Mesenteric fat pad (tissue), 1 donor: ENCODE results near the gene TAPBPL. TPM values are rescaled to one million over a fixed set of nuclear protein-coding genes. Genes with fewer than 3 reads are reported as not detected.

Experiments
- DNase-seq: peaks from one replicate; pipeline ENCODE4 v3.0.0-alpha.2; 2020; ENCODE audit warnings: low spot score
- long read RNA-seq: library from polyadenylated mRNA; unstranded; transcript quantifications from one replicate; pipeline ENCODE4 v2.0.0, GENCODE V29; 2020
- total RNA-seq: library from RNA; stranded (reverse); fragmentation: NEBNext Ultra II Directional; extraction: Animal tissue kit (Norgen Biotek cat#: 25700); gene quantifications from one replicate; pipeline ENCODE4 v1.2.1, GENCODE V29; 2021
- donor health status: DM: yes; HTN: yes; CAD: no.

TAPBPL gene
- total RNA-seq, result 13.0 TPM
- long read RNA-seq, transcript TAPBPL-201 (7 exons, 1,741 nt), result major isoform, 115 of 133 reads
- long read RNA-seq, partial matches to known transcripts, result 1 of 133 reads
- long read RNA-seq, other reads (novel, unspliced or antisense), result 17 of 133 reads

- peak; percentile 91 for DNase-seq
Observed at GRCh38 chr12:6451348-6452244, at the start of gene TAPBPL. TSS of gene TAPBPL (plus strand) at chr12:6452042. CDS start at chr12:6452249, 207 bp downstream.

GRCh38 chr12:6404390-6404789 is 47.5 kb upstream of the TAPBPL start:
- peak; percentile 49 for DNase-seq

DNA sequence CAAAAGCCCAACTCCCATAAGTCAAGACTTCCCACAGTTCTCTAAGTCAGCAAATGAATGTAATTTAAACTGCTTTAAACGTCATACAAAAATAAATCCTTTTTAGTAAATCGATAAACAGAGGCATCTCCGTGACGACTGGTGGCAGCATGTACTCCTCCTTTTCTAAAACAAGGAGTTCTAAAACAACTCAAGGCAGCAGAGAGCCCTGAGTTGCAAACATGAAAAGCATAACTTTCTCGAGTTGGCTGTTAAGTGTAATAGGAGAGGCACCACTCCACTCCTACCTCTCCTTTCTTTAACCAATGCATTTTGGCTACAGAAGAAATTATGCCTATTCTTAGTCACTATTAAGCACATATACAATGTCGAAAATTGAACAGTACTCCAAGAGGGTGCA is 45.9 kb upstream of the TAPBPL start:
- no peak for DNase-seq

GRCh38 chr12:6407236-6407954 is 44.4 kb upstream of the TAPBPL start:
- peak; percentile 43 for DNase-seq

DNA sequence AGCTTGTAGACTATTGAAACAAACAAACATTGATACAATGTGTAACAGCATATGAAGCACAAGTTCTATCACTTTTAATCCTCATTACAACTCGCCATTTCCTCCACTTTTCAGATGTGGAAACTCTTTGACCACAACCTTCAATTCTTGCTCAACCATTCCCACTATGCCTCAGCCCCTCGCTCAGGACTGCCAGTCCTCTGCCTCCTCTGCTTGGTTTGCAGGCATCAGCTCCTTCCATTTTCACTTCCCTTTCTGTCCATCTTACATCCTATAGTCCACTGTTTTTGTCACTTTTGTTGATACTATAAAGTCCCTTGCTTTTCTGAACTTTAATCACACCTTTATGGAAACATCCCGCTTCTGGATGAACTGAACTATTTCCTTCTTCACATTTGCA is 35.2 kb upstream of the TAPBPL start:
- no peak for DNase-seq

DNA sequence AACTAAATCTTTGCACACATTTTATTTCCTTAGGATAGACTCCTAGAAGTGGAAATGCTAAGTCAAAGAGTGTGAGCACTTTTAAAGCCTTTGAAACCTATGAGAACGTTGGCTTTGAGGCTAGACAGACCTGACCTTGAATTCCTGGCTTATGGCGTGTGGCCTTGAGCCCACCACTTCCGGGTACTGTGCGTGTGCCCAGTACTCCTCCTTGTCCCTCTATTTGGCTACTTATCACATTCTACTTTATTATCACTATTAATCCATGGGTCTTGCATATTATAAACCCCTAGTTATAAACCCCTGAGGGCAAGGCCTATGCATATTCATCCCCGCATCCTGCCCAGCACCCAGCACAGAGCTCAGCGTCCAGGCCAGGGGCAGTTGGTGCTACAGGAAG is 33.0 kb upstream of the TAPBPL start:
- peak; percentile 60 for DNase-seq

DNA sequence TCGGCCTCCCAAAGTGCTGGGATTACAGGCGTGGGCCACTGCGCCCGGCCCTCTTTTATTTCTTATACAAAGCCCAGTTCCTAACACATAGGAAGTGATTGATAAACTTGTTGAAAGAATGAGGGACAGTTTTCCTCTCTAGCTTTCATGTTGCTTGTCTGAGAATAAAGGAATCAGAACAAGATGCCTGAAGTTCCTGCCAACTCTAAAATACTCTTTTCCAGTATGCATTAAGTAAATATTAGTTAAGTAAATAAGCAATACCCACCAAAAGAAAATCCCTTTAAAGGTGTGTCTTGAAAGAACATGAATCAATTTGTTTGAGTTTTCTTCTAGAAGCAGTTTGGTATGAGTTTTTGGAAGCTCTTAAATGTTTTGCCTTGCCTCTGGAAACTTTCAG is 31.5 kb upstream of the TAPBPL start:
- peak; percentile 77 for DNase-seq

GRCh38 chr12:6423267-6424007 is 28.4 kb upstream of the TAPBPL start:
- DNase-seq, result peak; percentile 90

DNA sequence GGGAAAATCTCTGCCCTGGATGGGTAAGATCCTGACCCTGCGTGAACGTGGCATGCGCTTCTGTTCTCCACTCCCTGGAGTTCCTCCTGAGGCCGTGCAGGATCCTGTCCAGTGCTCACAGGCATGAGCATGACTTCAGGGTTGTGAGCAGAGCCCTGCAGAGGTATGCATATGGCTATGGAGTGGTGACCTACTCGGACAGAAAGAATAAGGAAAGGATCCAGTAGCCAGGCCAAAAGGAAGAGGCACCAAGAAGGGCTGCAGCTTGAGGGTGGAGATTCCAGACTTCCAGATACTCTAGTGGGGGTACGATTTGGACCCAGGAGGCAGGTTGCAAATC is 27.9 kb upstream of the TAPBPL start:
- no peak for DNase-seq

DNA sequence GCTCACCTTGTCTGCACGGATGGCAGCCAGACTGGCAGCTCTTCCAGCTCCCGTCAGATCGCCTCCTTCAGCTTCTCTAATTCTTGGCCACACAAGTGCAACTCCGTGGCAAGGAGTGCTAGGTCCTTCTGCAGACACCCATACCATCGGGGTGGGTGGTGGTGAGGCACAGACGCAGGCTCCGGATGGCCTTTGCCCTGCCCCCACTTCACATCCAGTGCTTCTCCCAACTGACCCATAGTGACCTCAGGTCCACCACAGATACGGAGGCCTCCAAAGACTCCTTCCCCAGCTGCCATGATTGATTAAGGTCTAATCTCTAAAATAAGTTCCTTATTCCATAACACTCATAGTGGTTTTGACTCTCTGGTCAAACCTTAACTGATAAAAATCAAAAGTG is 27.0 kb upstream of the TAPBPL start:
- peak; percentile 45 for DNase-seq

DNA sequence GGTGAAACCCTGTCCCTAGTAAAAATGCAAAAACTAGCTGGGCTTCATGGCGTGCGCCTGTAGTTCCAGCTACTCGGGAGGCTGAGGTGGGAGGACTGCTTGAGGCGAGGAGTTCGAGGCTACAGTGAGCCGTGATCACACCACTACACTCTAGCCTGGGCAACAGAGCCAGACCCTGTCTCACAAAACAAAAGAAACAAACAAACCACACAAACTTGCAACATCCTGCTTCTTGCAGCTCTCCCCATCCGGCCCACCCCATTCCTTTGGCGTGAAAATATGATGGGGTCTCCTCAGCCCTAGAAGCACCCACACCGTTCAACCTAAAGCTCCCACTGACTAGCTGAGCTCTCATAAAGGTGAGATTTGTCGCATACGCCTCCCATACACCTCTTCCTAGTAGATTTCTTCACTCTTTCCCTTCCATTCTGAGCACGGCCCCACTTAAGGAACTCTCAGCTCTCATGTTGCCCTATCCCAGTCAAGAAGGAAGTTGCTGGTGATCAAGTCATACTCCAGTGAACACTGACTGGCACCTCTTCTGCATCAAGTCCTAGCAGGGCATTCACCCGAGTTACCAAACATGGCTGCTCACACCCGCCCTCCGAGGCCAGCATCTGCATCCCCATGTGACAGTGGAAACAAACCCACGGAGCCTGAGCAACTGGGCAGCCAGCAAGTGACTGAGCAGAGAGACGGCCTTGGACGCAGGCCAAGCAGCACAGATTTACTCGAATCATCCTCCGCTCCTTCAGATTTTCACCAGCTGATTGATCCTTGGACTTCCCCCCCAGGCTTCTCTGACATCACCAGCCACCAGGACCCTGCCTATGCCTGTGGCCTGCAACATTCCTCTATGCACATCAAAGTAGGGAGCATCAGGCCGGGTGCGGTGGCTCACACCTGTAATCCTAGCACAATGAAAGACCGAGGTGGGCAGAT is 26.0 kb upstream of the TAPBPL start:
- DNase-seq, result peak; percentile 83

GRCh38 chr12:6426882-6427671 is 24.8 kb upstream of the TAPBPL start:
- DNase-seq, result peak; percentile 62

DNA sequence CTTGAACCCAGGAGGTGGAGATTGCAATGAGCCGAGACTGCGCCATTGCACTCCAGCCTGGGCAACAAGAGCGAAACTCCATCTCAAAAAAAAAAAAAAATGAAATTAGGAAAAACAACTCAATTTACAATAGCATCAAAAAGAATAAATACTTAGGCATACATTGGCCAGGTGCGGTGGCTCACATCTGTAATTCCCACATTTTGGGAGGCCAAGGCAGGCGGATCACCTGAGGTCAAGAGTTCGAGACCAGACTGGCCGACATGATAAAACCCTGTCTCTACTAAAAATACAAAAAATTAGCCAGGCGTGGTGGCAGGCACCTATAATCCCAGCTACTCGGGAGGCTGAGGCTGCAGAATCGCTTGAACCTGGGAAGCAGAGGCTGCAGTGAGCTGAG is 24.0 kb upstream of the TAPBPL start:
- DNase-seq, result peak; percentile 35

DNA sequence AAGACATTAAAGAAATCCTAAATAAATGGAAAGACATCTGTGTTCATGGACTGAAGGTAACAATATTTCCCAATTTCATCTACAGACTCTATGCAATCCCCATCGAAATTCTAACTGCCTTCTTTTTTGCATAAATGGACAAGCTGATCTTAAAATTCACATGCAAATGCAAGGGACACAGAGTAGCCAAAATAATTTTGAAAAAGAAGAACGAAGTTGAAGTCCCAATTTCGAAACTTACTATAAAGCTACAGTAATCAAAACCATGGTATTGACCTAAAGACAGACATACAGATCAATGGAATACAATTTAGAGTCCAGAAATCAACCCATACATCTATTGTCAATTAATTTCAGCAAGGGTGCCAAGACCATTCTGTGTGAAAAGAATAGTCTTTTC is 23.5 kb upstream of the TAPBPL start:
- no peak for DNase-seq

- DNase-seq, result peak; percentile 93
Observed at GRCh38 chr12:6430124-6430989, 21.5 kb upstream of the TAPBPL start.

GRCh38 chr12:6432991-6433390 is 18.9 kb upstream of the TAPBPL start:
- DNase-seq, result no peak

DNA sequence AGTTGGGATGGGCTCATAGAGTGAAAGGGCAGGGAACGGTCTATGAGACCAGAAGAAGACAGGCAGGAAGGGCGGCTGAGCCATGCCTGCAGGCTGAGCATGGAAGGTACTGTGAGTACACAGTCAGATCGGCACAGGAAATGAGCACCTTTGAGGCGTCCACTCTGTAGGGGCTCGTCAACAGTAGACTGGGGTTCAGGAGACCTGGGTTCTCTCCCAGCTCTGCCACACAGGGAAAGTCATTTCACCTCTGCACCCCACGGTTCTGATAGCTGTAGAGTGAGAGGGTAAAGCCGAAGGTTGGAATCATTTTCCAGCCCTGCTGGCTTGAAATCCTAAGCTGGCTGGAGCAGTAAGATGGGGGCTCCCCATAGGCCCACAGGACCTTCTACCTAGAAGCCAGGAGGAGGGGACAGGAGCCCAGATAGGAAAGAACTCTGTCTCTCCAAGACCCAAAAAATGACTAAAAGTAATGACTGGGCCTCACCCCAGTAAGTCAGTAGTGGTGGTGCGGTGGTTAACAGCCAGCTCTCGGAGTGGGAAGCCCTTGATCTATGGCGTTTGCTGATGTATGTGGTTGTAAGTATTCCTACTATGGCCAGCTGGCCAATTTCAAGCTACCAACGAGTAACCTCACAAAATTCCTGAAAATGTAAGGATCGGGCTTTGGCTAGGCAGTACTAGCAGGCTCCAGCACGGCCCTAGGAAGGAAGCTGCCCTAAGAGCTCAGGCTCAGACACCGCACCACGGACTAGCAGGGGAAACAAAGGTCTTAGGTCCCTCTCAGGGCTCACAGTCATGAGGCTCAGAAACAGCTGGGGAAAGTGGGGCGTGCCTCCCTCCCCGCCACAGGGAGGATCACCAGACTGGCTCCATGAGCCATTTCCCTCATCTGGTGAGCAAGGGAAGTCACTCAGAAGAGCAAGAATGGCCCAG is 17.4 kb upstream of the TAPBPL start:
- peak; percentile 51 for DNase-seq
